GM21367 (cell line): ENCODE data around the gene SIGLEC11.
"Not testable (repeated sequence)": the region's sequence is repeated elsewhere in the genome, so short reads cannot be mapped to it uniquely, and the experiment has no call there.

Source experiments
- ATAC-seq: cut with Tn5 transposase; IDR thresholded peaks from one replicate; pipeline ENCODE4 v1.9.1; 2021; ENCODE audit not compliant: unreplicated experiment

The SIGLEC11 gene

GRCh38 chr19:49927526-49928264 lies 33.3 kb downstream of the SIGLEC11 start:
- no peak for ATAC-seq

GRCh38 chr19:49926515-49926914 lies 34.5 kb downstream of the SIGLEC11 start:
- no peak for ATAC-seq

GRCh38 chr19:49925486-49925885 lies 35.5 kb downstream of the SIGLEC11 start:
- no peak for ATAC-seq

- not testable (repeated sequence) for ATAC-seq
Observed at GRCh38 chr19:49924881-49925210, 36.1 kb downstream of the SIGLEC11 start.

GRCh38 chr19:49924004-49924880 lies 36.7 kb downstream of the SIGLEC11 start:
- no peak for ATAC-seq

- ATAC-seq, result no peak
Observed at GRCh38 chr19:49923055-49924003, 37.6 kb downstream of the SIGLEC11 start.

GRCh38 chr19:49921871-49922795 lies 38.8 kb downstream of the SIGLEC11 start:
- ATAC-seq, result no peak

- no peak for ATAC-seq
Observed at GRCh38 chr19:49920624-49921363, 40.2 kb downstream of the SIGLEC11 start.

- no peak for ATAC-seq
Observed at GRCh38 chr19:49918089-49918488, 42.9 kb downstream of the SIGLEC11 start.

GRCh38 chr19:49916839-49917733 lies 43.9 kb downstream of the SIGLEC11 start:
- ATAC-seq, result no peak

GRCh38 chr19:49915271-49915670 lies 45.7 kb downstream of the SIGLEC11 start:
- no peak for ATAC-seq

- ATAC-seq, result no peak
Observed at GRCh38 chr19:49913720-49914119, 47.3 kb downstream of the SIGLEC11 start.

GRCh38 chr19:49912965-49913685 lies 47.8 kb downstream of the SIGLEC11 start:
- no peak for ATAC-seq

GRCh38 chr19:49911381-49912145 lies 49.4 kb downstream of the SIGLEC11 start:
- no peak for ATAC-seq

GRCh38 chr19:49910179-49910578 lies 50.8 kb downstream of the SIGLEC11 start:
- no peak for ATAC-seq

GRCh38 chr19:49908480-49909420 lies 52.2 kb downstream of the SIGLEC11 start:
- no peak for ATAC-seq
